ENCODE data around the gene LOXL3.
"Not testable (repeated sequence)": the region's sequence is repeated elsewhere in the genome, so short reads cannot be mapped to it uniquely, and the experiment has no call there.

Gene LOXL3

GRCh38 chr2:74571058-74571457 is 17.3 kb upstream of the LOXL3 start:
- H3K4me1 ChIP-seq (ENCODE audit: control insufficient read depth, insufficient read depth, low read length), result no peaks in the 10 kb centered on the region
- H3K36me3 ChIP-seq (ENCODE audit: control insufficient read depth, insufficient read depth, low read length), result no peaks in the 10 kb centered on the region
- no peak overlapping the region for H3K4me3 ChIP-seq (ENCODE audit: low read depth, low read length)
- H3K9ac ChIP-seq (ENCODE audit: low read depth, low read length), result no peak overlapping the region
- H3K9me3 ChIP-seq (ENCODE audit: control insufficient read depth, insufficient read depth, low read length), result no peaks in the 10 kb centered on the region
- peaks cover 7% of the 10 kb centered on the region for H3K27me3 ChIP-seq (ENCODE audit: control insufficient read depth, insufficient read depth, low read length)

- no peak overlapping the region for H3K9ac ChIP-seq (ENCODE audit: low read depth, low read length)
- H3K4me3 ChIP-seq (ENCODE audit: low read depth, low read length), result no peak overlapping the region
- H3K27me3 ChIP-seq (ENCODE audit: control insufficient read depth, insufficient read depth, low read length), result peaks cover 5% of the 10 kb centered on the region
- H3K9me3 ChIP-seq (ENCODE audit: control insufficient read depth, insufficient read depth, low read length), result no peaks in the 10 kb centered on the region
- no peaks in the 10 kb centered on the region for H3K36me3 ChIP-seq (ENCODE audit: control insufficient read depth, insufficient read depth, low read length)
- no peaks in the 10 kb centered on the region for H3K4me1 ChIP-seq (ENCODE audit: control insufficient read depth, insufficient read depth, low read length)
These were observed 15.9 kb upstream of the LOXL3 start for GRCh38 chr2:74569686-74570085.

- Histone ChIP-seq H3K27me3 (ENCODE audit: control insufficient read depth, insufficient read depth, low read length) (peaks cover 11% of the 10 kb centered on the region), H3K4me1 (ENCODE audit: control insufficient read depth, insufficient read depth, low read length) (no peaks in the 10 kb centered on the region), H3K36me3 (ENCODE audit: control insufficient read depth, insufficient read depth, low read length) (no peaks in the 10 kb centered on the region), H3K9me3 (ENCODE audit: control insufficient read depth, insufficient read depth, low read length) (no peaks in the 10 kb centered on the region), H3K4me3 (ENCODE audit: low read depth, low read length) (no peak overlapping the region), H3K9ac (ENCODE audit: low read depth, low read length) (no peak overlapping the region)
These were observed 14.1 kb upstream of the LOXL3 start for GRCh38 chr2:74567881-74568280.

GRCh38 chr2:74566754-74567085 is 13.0 kb upstream of the LOXL3 start:
- no peak overlapping the region for H3K9ac ChIP-seq (ENCODE audit: low read depth, low read length)

GRCh38 chr2:74566076-74566753 is 12.5 kb upstream of the LOXL3 start:
- Histone ChIP-seq H3K36me3 (ENCODE audit: control insufficient read depth, insufficient read depth, low read length) (no peaks in the 10 kb centered on the region), H3K9me3 (ENCODE audit: control insufficient read depth, insufficient read depth, low read length) (no peaks in the 10 kb centered on the region), H3K27me3 (ENCODE audit: control insufficient read depth, insufficient read depth, low read length) (peaks cover 24% of the 10 kb centered on the region), H3K4me3 (ENCODE audit: low read depth, low read length) (no peak overlapping the region), H3K4me1 (ENCODE audit: control insufficient read depth, insufficient read depth, low read length) (no peaks in the 10 kb centered on the region), H3K9ac (ENCODE audit: low read depth, low read length) (no peak overlapping the region)

More at GRCh38 chr2:74566754-74567085, 13.0 kb upstream of the LOXL3 start:
- H3K4me1 ChIP-seq (ENCODE audit: control insufficient read depth, insufficient read depth, low read length), result no peaks in the 10 kb centered on the region
- H3K9me3 ChIP-seq (ENCODE audit: control insufficient read depth, insufficient read depth, low read length), result no peaks in the 10 kb centered on the region
- no peaks in the 10 kb centered on the region for H3K36me3 ChIP-seq (ENCODE audit: control insufficient read depth, insufficient read depth, low read length)
- H3K4me3 ChIP-seq (ENCODE audit: low read depth, low read length), result no peak overlapping the region
- peaks cover 19% of the 10 kb centered on the region for H3K27me3 ChIP-seq (ENCODE audit: control insufficient read depth, insufficient read depth, low read length)

DNA sequence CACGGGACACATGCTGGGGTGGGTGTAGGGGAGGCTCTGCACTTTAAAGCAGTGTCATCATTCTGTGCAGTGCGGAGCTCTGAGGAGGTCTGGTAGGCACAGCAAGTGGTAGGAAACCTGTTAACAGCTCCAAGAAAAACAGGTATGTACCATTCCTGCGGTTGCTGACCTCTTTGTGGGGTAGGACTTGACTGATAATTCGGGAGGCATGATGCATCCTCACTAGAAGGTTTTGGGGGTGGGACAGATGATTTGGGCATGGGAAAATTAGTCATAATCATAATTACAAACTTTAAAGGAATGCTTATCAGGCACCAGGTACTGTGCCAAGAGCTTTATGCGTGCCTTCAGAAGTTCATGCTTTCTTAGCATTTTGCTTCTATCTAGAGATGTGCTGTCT is 10.5 kb upstream of the LOXL3 start:
- Histone ChIP-seq H3K9ac (ENCODE audit: low read depth, low read length) (no peak overlapping the region), H3K4me1 (ENCODE audit: control insufficient read depth, insufficient read depth, low read length) (peaks cover 6% of the 10 kb centered on the region), H3K4me3 (ENCODE audit: low read depth, low read length) (no peak overlapping the region), H3K36me3 (ENCODE audit: control insufficient read depth, insufficient read depth, low read length) (no peaks in the 10 kb centered on the region), H3K27me3 (ENCODE audit: control insufficient read depth, insufficient read depth, low read length) (peaks cover 37% of the 10 kb centered on the region), H3K9me3 (ENCODE audit: control insufficient read depth, insufficient read depth, low read length) (no peaks in the 10 kb centered on the region)

DNA sequence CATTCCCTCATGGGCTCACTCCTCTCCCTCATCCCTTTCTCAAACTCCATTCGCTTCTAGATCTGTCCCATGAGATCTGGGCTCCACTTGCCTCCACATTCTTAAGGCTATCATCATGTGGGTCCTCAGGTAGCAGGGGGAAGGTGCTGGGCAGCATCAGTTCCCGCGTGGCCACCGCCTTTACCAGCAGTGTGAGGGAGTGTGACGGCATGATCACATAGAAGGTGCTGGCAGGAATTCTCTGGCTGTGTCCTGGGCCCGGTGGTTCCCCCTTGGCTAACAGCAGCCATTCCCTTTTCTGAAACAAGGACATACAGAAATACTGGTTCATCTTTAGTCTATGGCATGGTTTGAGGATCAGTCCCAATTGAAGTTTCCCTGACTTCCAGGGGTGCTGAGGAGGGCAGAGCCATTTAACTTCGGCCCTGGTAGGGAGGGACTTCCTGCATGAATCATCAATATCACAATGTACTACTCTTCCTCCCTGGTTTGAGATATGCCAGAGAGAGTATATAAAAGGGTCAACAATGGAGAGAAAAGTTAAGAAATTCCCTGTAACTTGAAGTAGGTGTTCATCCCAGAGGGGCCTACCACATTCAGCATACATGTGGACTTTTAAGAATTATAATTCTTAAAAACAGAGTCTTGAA is 8.5 kb upstream of the LOXL3 start:
- no peaks in the 10 kb centered on the region for H3K9me3 ChIP-seq (ENCODE audit: control insufficient read depth, insufficient read depth, low read length)
- no peaks in the 10 kb centered on the region for H3K36me3 ChIP-seq (ENCODE audit: control insufficient read depth, insufficient read depth, low read length)
- peaks cover 50% of the 10 kb centered on the region for H3K27me3 ChIP-seq (ENCODE audit: control insufficient read depth, insufficient read depth, low read length)
- no peak overlapping the region for H3K9ac ChIP-seq (ENCODE audit: low read depth, low read length)
- H3K4me3 ChIP-seq (ENCODE audit: low read depth, low read length), result no peak overlapping the region
- H3K4me1 ChIP-seq (ENCODE audit: control insufficient read depth, insufficient read depth, low read length), result peaks cover 6% of the 10 kb centered on the region

DNA sequence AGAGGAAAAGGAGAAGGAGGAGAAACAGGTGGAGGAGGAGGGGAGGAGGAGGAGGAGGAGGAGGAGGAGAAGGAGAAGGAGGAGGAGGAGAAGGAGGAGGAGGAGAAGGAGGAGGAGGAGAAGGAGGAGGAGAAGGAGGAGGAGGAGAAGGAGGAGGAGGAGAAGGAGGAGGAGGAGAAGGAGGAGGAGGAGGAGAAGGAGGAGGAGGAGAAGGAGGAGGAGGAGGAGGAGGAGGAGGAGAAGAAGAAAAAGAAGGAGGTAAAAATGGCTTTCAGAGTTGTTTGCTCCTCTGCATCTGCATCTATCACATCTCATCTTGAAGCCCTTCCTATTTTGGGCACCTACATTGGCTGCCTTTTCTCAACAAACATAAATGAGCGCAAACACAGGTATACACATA is 7.3 kb upstream of the LOXL3 start:
- H3K36me3 ChIP-seq (ENCODE audit: control insufficient read depth, insufficient read depth, low read length); H3K4me3 ChIP-seq (ENCODE audit: low read depth, low read length); H3K4me1 ChIP-seq (ENCODE audit: control insufficient read depth, insufficient read depth, low read length); H3K9ac ChIP-seq (ENCODE audit: low read depth, low read length); H3K9me3 ChIP-seq (ENCODE audit: control insufficient read depth, insufficient read depth, low read length): not testable (repeated sequence)
- peaks cover 61% of the 10 kb centered on the region for H3K27me3 ChIP-seq (ENCODE audit: control insufficient read depth, insufficient read depth, low read length)

DNA sequence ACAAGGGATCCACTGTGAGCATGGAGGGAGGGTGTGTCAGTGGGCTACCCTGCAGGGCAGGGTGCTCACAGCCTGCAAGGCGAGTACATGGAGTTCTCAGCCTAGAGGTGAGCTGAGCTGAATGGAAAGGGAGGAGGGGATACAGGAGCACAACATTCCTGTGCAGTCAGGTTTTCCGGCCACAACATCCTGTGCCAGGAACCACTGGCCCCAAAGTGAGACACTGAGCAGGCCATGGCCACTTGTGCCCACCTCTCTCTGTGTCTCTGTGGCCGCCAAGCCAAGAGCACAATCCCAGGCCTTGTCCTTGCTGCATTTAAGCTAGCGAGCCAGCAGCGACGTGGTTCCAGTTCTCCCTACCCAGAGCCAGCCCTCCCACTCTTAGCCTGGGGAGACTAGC is 6.8 kb upstream of the LOXL3 start:
- peaks cover 6% of the 10 kb centered on the region for H3K4me1 ChIP-seq (ENCODE audit: control insufficient read depth, insufficient read depth, low read length)

DNA sequence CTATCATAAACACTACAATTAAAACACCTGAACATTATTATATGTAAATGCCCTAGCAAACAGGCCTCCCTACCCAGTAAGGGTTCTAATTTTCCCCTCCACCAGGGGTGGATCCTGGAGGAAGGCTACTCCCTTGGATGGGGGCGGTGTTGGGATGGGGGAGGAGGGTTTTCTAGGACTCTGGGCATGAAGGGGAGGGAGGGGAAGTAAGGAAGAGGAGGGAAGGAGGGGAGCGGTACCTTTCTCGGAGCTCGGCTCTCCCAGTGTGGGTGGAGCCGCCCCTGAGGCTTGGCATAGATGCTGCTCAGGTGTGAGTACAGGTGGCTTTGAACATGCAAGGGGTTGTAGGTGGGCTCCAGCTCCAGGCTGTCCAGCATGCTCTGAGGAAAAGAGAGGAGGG is 6.2 kb upstream of the LOXL3 start:
- H3K9ac ChIP-seq (ENCODE audit: low read depth, low read length), result no peak overlapping the region
- H3K9me3 ChIP-seq (ENCODE audit: control insufficient read depth, insufficient read depth, low read length), result no peaks in the 10 kb centered on the region
- peaks cover 72% of the 10 kb centered on the region for H3K27me3 ChIP-seq (ENCODE audit: control insufficient read depth, insufficient read depth, low read length)
- peaks cover 6% of the 10 kb centered on the region for H3K4me1 ChIP-seq (ENCODE audit: control insufficient read depth, insufficient read depth, low read length)
- no peaks in the 10 kb centered on the region for H3K36me3 ChIP-seq (ENCODE audit: control insufficient read depth, insufficient read depth, low read length)
- no peak overlapping the region for H3K4me3 ChIP-seq (ENCODE audit: low read depth, low read length)

More for the DNA sequence above, 6.8 kb upstream of the LOXL3 start:
- peaks cover 65% of the 10 kb centered on the region for H3K27me3 ChIP-seq (ENCODE audit: control insufficient read depth, insufficient read depth, low read length)
- H3K9me3 ChIP-seq (ENCODE audit: control insufficient read depth, insufficient read depth, low read length), result no peaks in the 10 kb centered on the region
- H3K4me3 ChIP-seq (ENCODE audit: low read depth, low read length), result no peak overlapping the region
- no peak overlapping the region for H3K9ac ChIP-seq (ENCODE audit: low read depth, low read length)
- no peaks in the 10 kb centered on the region for H3K36me3 ChIP-seq (ENCODE audit: control insufficient read depth, insufficient read depth, low read length)

GRCh38 chr2:74558284-74559230 is 4.8 kb upstream of the LOXL3 start:
- Histone ChIP-seq H3K36me3 (ENCODE audit: control insufficient read depth, insufficient read depth, low read length) (peaks cover 2% of the 10 kb centered on the region), H3K9ac (ENCODE audit: low read depth, low read length) (no peak overlapping the region), H3K4me3 (ENCODE audit: low read depth, low read length) (no peak overlapping the region), H3K4me1 (ENCODE audit: control insufficient read depth, insufficient read depth, low read length) (peaks cover 6% of the 10 kb centered on the region), H3K9me3 (ENCODE audit: control insufficient read depth, insufficient read depth, low read length) (no peaks in the 10 kb centered on the region), H3K27me3 (ENCODE audit: control insufficient read depth, insufficient read depth, low read length) (peaks cover 70% of the 10 kb centered on the region)

Data from iPS-15b (cell line).